Measurements from ENCODE around the gene AHR.
A peak's percentile ranks its signal among the peaks of the same experiment; 100 is the strongest.

The AHR gene

DNA sequence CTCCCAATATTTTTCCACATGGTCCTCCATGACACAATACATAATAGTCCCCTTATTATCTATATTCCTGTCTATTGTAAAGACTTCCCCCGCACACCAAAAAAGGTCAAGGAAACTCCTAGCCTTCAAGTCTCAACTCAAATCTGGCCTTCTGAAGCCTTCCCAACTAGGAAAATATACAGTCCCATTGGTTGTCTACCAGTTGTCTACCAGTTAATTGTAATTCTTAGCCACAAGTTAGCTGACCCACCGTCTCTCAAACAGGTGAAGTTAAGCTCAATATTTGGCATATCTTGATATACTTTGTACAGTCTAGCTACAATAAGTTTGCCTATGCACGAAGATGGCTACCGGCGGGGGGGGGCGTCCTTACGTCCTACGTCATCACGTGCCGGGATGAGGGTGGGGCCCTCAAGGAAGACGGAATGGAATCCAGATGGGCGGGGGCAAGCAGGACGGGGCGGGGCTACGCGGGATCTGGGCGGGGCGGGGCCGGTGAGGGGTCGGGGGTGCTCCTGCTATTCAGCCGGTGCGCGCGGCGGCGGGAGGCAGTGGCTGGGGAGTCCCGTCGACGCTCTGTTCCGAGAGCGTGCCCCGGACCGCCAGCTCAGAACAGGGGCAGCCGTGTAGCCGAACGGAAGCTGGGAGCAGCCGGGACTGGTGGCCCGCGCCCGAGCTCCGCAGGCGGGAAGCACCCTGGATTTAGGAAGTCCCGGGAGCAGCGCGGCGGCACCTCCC is at the start of gene AHR:
TSS of gene AHR (plus strand) at position 551 of the 738 bp plus-strand sequence. CDS start 613 bp downstream, outside the sequence.
- peak; percentile 92 for DNase-seq

DNA sequence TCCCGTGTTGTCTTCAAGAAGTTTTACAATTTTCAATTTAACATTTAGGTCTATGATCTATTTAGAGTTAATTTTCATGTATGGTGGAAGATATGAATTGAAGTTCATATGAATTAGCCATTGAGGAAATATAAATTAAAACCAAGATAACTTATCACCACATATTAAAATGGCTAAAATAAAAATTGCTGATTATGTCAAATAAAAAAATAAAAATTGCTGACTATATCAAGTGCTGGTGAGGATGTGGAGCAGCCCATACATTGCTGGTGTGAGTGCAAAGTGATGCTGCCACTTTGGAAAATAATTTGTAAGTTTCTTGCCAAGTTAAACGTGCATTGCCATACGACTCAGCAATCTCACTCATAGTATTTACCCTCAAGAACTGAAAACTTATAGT is 44.6 kb upstream of the AHR start:
- DNase-seq, result no peak

- DNase-seq, result no peak
Measured at GRCh38 chr7:17255926-17256325, 42.5 kb upstream of the AHR start.

- DNase-seq, result no peak
Measured at GRCh38 chr7:17256375-17256774, 42.1 kb upstream of the AHR start.

DNA sequence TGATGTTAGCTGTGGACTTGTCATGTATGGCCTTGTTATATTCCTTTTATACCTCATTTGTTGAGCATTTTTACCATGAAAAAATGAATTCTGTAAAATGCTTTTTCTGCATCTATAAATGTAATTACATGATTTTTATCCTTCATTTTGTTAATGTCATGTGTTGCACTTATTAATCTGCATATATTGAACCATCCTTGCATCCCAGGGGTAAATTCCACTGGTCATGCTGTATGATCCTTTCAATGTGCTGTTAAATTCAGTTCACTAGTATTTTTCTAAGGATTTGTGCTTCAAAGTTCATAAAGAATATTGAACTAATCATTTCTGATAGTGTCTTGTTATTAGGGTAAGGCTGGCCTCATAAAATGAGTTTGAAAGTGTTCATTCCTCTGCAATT is 31.9 kb upstream of the AHR start:
- DNase-seq, result no peak

DNA sequence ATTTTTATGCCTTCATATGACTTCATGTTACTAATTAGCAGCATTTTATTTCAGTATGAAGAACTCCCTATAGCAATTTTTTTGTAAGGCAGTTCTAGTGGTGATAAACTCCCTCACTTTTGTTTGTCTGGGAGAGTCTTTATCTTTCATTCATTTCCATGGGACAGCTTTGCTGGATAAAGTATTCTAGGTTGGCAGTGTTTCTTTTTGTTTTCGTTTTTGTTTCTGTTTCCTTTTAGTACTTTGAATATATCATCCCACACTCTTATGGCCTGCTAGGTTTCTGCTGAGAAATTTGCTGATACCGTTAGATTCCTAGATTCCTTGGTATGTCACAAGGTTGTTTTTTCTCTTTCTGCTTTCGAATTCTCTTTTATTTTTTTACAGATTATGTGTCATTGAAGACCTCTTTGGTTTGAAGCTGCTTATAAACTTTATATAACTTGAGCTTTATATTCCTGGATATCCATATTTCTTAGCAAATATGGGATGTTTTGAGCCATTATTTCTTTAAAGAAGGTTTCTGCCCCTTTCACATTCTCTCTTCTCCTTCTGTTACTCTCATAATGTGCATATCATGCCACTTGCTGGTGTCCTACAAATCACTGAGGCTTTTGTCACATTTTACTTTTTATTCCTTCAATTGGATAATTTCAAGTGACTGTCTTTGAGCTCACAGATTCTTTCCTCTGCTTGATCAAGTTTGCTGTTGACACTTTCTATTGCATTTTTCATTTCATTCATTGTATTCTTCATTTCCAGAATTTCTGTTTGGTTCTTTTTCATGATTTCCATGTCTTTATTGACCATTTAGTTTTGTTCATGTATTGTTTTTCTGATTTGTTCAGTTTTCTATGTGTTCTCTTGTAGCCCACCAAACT is 28.9 kb upstream of the AHR start:
- DNase-seq, result no peak

DNA sequence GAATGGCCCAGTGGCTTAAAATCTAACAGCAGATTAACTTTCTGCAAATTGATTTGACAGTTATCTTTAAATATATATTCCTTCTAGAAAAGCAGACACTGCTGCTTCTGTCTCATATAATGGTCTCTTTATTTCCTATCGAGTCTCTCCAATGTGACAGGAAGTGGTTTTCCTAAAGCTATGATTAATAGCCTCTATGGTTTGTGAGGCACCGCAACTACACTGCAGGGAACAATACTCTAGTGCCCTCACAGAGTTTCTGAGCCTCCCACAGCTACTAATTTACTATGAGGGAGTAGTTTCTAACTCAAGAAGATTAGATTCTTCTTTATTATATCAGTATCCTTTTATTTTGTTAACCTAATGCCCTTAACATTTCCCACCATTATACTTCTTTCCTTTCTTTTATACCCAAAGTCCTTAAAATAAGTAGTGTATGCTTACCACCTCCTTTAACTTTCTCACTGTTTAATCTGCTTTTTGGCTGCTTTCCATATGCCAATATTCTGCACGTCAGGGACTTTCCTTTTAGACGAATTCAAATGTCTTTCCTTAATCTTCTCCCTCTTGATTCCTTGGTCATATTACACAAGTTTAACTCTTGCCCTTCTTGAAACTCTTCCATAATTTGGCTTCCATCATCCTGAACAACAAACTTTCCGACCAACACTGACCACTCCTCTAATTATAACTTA is 23.8 kb upstream of the AHR start:
- DNase-seq, result peak; percentile 1

- DNase-seq, result no peak
Measured at GRCh38 chr7:17275749-17276671, 22.4 kb upstream of the AHR start.

GRCh38 chr7:17279061-17279460 is 19.4 kb upstream of the AHR start:
- DNase-seq, result no peak

GRCh38 chr7:17289074-17289645 is 9.3 kb upstream of the AHR start:
- DNase-seq, result peak; percentile 7

DNA sequence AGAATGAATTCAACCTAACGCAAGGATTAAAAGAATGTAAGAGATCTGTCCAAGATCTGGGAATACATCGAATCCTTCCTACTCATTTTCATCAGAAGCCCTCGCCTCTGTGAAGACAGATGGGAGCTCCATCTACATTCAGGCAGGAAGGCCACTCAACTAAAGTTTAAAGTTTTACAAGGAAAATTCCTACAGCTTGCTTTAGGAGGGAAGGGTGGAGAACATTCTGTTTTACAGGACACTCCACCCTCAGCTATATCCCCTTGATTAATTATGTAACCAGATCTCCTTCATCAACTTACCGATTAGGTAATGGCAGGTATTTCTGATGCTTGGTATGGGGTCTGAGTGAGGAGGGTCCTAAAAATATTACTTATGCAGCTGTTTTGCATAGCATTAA is 5.6 kb upstream of the AHR start:
- DNase-seq, result no peak

DNA sequence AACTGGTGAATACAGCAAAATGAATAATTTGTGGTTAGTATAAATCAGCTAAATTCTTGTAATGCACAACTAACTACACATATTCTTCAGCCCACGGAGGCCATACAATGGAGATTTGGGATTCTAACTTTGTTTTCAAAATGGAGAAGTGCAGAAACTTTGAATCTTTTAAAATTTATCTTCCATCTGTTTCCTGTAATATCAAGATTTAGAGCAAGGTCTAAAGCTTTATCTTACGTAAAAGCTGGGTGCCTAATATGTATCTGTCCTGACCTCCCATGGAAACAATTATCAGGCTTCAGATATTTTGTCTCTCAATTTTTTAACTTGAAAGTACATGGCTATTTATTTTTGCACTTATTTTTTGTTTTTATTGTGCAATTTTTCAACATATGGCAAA is 5.0 kb upstream of the AHR start:
- DNase-seq, result no peak

- DNase-seq, result no peak
Measured at GRCh38 chr7:17297243-17297642, 1.2 kb upstream of the AHR start.

GRCh38 chr7:17298840-17299482 is 509 bp downstream of the AHR start:
- DNase-seq, result peak; percentile 71

DNA sequence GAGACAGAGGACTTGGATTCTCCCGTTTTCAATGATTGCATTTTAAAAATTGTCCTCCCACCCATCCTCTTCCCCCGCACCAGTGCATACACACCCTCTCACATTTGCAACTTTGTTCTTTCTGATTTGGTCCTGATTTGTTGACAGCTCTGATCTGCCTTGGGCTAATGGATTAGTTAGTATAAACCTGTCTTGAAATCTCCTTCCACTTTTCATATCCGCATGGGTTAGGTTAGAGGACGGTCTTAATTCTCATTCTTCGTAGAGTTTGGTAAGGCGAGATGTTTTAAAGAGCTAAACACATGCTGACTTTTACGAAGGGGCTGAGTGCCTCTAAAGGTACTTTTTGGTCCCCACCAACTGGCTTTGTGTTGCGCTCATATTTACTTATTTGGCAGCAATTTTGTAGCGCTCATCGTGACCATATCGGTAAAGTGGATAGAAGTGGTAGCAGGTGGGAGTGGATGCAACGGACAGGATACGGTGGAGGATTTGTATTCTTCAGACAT is 1.1 kb downstream of the AHR start:
- DNase-seq, result peak; percentile 47

DNA sequence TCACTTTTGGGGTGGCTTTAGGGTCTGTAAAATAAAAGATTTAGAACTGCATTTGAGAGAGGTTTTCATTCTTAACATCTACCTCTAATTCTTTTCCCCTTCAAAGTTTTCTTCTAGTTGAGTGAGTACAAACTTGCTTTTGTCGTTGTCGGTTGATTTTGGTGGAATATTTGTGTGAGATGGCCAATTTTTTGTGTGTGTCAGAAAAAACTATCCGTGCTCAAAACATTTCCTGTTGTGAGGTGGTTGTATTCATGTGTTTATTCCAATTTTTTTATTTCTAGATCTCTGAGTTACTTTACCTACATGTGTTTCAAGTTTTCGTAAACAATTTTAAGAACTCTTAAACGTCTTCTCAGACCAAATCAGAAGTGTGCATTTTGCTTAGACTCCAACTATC is 1.6 kb downstream of the AHR start:
- no peak for DNase-seq

DNA sequence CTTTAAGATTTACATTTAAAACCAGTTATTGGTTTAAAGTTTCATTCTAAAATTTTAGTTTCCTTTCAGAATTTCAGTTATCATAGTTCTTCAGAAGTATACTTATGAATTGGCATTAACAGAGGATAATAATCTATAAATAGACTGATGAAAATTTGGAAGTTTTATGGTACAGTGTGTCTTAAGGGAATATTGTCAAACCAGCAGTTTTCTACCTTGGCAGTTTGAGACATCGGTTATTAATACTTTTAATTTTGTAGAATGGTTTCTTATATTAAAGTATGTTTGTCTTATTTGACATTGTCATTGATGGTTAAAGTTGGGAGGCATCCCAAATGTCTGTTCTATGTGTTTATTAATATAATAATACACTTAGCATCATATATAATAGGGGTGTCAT is 2.0 kb downstream of the AHR start:
- no peak for DNase-seq

DNA sequence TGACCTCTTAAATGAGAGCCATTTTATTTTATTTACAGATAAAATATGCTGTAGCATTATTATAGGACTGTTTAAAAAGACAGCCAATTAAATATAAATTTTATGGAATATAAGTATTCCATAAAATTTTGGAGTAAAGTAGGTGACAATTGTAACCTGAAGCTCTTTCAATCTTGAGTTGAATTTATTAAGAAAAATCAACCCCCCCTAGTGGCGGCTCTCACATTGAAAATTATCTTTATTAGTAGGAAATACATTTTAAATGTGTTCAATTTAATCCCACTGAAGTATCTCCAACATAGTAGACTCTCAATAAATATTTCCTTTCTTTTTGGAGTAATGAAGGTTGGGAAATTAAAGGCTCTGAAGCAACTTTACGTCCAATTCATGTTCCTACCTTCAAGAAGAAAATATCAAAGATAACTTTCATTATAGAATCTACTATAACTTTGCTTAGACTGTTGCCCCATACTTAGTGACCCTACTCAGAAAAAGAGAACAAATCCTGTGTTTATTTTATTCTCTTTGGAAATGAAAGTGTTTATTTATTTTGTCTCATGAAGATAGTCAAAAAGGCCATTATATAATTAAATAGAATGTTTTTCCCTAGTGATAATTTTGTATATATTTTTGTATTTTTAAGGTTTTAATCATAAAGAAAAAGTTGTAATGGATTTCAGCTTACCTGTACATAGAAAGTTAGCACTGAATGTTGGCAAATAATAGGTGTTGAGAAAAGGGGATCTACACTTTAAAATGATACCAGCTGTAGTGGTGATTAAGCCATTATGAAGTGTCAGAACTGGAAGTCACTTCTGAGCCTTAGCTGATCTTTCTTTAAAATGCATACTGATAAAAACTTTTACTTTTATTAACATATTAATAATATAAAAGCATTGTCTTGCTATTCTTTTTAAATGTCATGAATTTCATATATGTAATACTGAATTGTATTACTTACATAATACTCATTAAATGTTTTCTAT is 3.3 kb downstream of the AHR start:
- DNase-seq, result peak; percentile 13

- no peak for DNase-seq
Measured at GRCh38 chr7:17302575-17303142, 4.2 kb downstream of the AHR start.

GRCh38 chr7:17304926-17305325 is 6.5 kb downstream of the AHR start:
- DNase-seq, result no peak

Data from NCI-H345 (cell line).